Neural cell (in vitro differentiated cells): ENCODE measurements around the gene RFESD. TPM values are rescaled to one million over a fixed set of nuclear protein-coding genes. Genes with fewer than 3 reads are reported as not detected.

Source experiments
- H2AFZ ChIP-seq: fragments of 200-600, 300-800 bp; sonication (generic), shearing (Covaris generic); 2 replicates; pipeline ENCODE4 v1.6.0; 2014; ENCODE audit warnings: low read depth, mild to moderate bottlenecking, antibody characterized with exemption, low read length, moderate library complexity
- H3F3A ChIP-seq: fragments of 200-600 bp; shearing (Covaris generic); 2 replicates; pipeline ENCODE4 v1.6.1; 2016; ENCODE audit warnings: mild to moderate bottlenecking, moderate library complexity, mixed read lengths, antibody characterized with exemption, low read length; ENCODE audit not compliant: insufficient read depth, poor library complexity, severe bottlenecking
- H3K27ac ChIP-seq: fragments of 200-600, 300-800 bp; sonication (generic), shearing (Covaris generic); 2 replicates; pipeline ENCODE4 v1.5.1; 2014; ENCODE audit warnings: mild to moderate bottlenecking, low read length, moderate library complexity
- H3K27me3 ChIP-seq: fragments of 300-800, 200-600 bp; sonication (generic), shearing (Covaris generic); 2 replicates; pipeline ENCODE4 v1.6.0; 2014; ENCODE audit warnings: mild to moderate bottlenecking, low read depth, low read length, moderate library complexity; ENCODE audit not compliant: insufficient read depth
- H3K36me3 ChIP-seq: fragments of 300-800, 200-600 bp; sonication (generic), shearing (Covaris generic); 2 replicates; pipeline ENCODE4 v1.5.1; 2014; ENCODE audit warnings: mild to moderate bottlenecking, antibody characterized with exemption, low read length, moderate library complexity; ENCODE audit not compliant: insufficient read depth
- H3K4me2 ChIP-seq: fragments of 300-800, 200-600 bp; sonication (generic), shearing (Covaris generic); 2 replicates; pipeline ENCODE4 v1.6.0; 2014; ENCODE audit warnings: mild to moderate bottlenecking, low read length
- H3K4me3 ChIP-seq: fragments of 300-800, 200-600 bp; sonication (generic), shearing (Covaris generic); 2 replicates; pipeline ENCODE4 v1.5.1; 2014; ENCODE audit warnings: mild to moderate bottlenecking, low read length, moderate library complexity
- H3K79me2 ChIP-seq: fragments of 200-600 bp; shearing (Covaris generic); replicated peaks from 2 replicates; pipeline ENCODE4 v1.6.0; 2014; ENCODE audit warnings: mild to moderate bottlenecking, low read length, moderate library complexity; ENCODE audit not compliant: insufficient read depth
- H3K9ac ChIP-seq: fragments of 300-800, 200-600 bp; sonication (generic), shearing (Covaris generic); 2 replicates; pipeline ENCODE4 v1.6.1; 2016; ENCODE audit warnings: mild to moderate bottlenecking, low read length, mixed read lengths
- H3K9me2 ChIP-seq: fragments of 200-600 bp; shearing (Covaris generic); 2 replicates; pipeline ENCODE4 v1.6.1; 2016; ENCODE audit warnings: mild to moderate bottlenecking, low read length, mixed read lengths; ENCODE audit not compliant: insufficient read depth
- H3K9me3 ChIP-seq: fragments of 200-600, 300-800 bp; sonication (generic), shearing (Covaris generic); 2 replicates; pipeline ENCODE4 v1.6.1; 2016; ENCODE audit warnings: mild to moderate bottlenecking, mixed run types, low read length, moderate library complexity, mixed read lengths
- H4K20me1 ChIP-seq: fragments of 200-600 bp; shearing (Covaris generic); 2 replicates; pipeline ENCODE4 v1.6.1; 2016; ENCODE audit warnings: mild to moderate bottlenecking, mixed run types; ENCODE audit not compliant: insufficient read depth
- EP300 ChIP-seq: fragments of 450-650 bp; conservative IDR thresholded peaks from 2 replicates; pipeline ENCODE4 v1.6.1; 2014; ENCODE audit warnings: antibody characterized with exemption, mild to moderate bottlenecking, moderate library complexity; ENCODE audit not compliant: poor library complexity, severe bottlenecking
- EZH2 ChIP-seq: fragments of 200-600, 300-800 bp; shearing (Covaris generic), sonication (generic); IDR thresholded peaks from 2 replicates; pipeline ENCODE4 v1.6.1; 2014; ENCODE audit warnings: antibody characterized with exemption, low read length, borderline replicate concordance, mild to moderate bottlenecking; ENCODE audit not compliant: insufficient read depth, poor library complexity, severe bottlenecking
- MXI1 ChIP-seq: fragments of 450-650 bp; conservative IDR thresholded peaks from 2 replicates; pipeline ENCODE4 v1.6.1; 2014; ENCODE audit warnings: antibody characterized with exemption, mild to moderate bottlenecking; ENCODE audit not compliant: poor library complexity, severe bottlenecking
- POLR2AphosphoS5 ChIP-seq: IDR thresholded peaks from 2 replicates; pipeline ENCODE4 v1.6.1; 2012
- RAD21 ChIP-seq: fragments of 450-650 bp; conservative IDR thresholded peaks from 2 replicates; pipeline ENCODE4 v1.6.1; 2014; ENCODE audit warnings: antibody characterized with exemption, mild to moderate bottlenecking, moderate library complexity
- SMC3 ChIP-seq: fragments of 450-650 bp; conservative IDR thresholded peaks from 2 replicates; pipeline ENCODE4 v1.6.1; 2014; ENCODE audit warnings: antibody characterized with exemption, mild to moderate bottlenecking, moderate library complexity; ENCODE audit not compliant: poor library complexity
- TAF1 ChIP-seq: IDR thresholded peaks from 2 replicates; pipeline ENCODE4 v1.6.1; 2012; ENCODE audit warnings: low read depth
- polyA plus RNA-seq: library from polyadenylated mRNA; depleted of rRNA; stranded (reverse); fragments of >200 nt; gene quantifications from 2 replicates; pipeline ENCODE4 v1.2.3, GENCODE V29; 2014
- TF ChIP-seq, protein P1 (sequence below): IDR thresholded peaks from 2 replicates; pipeline ENCODE4 v1.6.1; 2012; ENCODE audit warnings: borderline replicate concordance
- TF ChIP-seq, protein P2 (sequence below): fragments of 450-650 bp; IDR thresholded peaks from 2 replicates; pipeline ENCODE4 v1.5.1; 2014; ENCODE audit warnings: antibody characterized with exemption, mild to moderate bottlenecking, moderate library complexity; ENCODE audit not compliant: poor library complexity, severe bottlenecking

RFESD gene
- polyA plus RNA-seq, 1 donor from 2014 or later, result not detected

DNA sequence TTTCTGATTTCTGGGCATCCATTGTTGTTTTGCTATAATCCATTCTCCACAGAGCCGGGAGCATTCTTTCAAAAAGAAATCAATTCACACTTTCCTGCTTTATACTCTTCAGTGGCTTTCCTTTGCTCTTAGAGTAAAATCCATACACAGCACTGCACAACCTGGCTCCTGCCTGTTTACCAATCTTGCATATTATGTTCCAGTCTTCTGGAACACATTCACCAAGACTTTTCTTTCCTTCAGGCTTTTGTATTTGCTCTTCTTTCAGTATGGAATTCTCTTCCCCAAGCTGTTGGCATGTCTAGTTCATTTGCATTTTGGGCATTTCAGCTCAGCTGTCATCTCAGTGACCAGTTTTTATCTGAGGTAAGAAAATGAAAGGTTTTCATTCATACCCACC is 6.3 kb downstream of the RFESD start (continued):
- TF ChIP-seq, protein P1, sequence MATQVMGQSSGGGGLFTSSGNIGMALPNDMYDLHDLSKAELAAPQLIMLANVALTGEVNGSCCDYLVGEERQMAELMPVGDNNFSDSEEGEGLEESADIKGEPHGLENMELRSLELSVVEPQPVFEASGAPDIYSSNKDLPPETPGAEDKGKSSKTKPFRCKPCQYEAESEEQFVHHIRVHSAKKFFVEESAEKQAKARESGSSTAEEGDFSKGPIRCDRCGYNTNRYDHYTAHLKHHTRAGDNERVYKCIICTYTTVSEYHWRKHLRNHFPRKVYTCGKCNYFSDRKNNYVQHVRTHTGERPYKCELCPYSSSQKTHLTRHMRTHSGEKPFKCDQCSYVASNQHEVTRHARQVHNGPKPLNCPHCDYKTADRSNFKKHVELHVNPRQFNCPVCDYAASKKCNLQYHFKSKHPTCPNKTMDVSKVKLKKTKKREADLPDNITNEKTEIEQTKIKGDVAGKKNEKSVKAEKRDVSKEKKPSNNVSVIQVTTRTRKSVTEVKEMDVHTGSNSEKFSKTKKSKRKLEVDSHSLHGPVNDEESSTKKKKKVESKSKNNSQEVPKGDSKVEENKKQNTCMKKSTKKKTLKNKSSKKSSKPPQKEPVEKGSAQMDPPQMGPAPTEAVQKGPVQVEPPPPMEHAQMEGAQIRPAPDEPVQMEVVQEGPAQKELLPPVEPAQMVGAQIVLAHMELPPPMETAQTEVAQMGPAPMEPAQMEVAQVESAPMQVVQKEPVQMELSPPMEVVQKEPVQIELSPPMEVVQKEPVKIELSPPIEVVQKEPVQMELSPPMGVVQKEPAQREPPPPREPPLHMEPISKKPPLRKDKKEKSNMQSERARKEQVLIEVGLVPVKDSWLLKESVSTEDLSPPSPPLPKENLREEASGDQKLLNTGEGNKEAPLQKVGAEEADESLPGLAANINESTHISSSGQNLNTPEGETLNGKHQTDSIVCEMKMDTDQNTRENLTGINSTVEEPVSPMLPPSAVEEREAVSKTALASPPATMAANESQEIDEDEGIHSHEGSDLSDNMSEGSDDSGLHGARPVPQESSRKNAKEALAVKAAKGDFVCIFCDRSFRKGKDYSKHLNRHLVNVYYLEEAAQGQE, result no peak
- TF ChIP-seq RAD21, result no peak

DNA sequence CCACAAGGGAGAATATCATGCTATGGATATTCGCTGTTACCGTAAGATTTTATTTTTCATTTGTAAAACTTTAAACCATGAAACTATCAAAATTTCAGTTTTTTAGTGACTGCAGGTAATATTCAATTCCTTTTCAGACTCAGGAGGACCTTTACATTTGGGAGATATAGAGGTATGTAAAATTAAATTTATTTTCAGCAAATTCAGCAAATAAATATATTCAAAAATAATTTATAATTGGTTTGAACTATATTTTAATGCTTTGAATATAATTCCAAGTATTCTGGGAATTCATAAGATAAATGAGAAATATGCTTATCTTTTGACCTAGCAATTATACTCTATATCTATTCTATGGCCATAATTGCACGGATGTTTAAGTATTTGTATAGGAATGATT is 7.6 kb downstream of the RFESD start:
- Histone ChIP-seq H3K9me3 (no peaks in the 10 kb centered on the region), H3K9ac (no peak overlapping the region), H3K4me3 (no peak overlapping the region), H4K20me1 (no peaks in the 10 kb centered on the region), H3K4me2 (no peak overlapping the region), H3K27me3 (no peaks in the 10 kb centered on the region), H3K27ac (no peak overlapping the region), H3F3A (no peaks in the 10 kb centered on the region), H2AFZ (no peak overlapping the region), H3K9me2 (no peaks in the 10 kb centered on the region), H3K36me3 (no peaks in the 10 kb centered on the region), H3K79me2 (no peaks in the 10 kb centered on the region)
- TF ChIP-seq POLR2AphosphoS5 (no peak), EP300 (no peak), RAD21 (no peak), MXI1 (no peak), SMC3 (no peak), EZH2 (no peak), TAF1 (no peak)
- TF ChIP-seq, protein P2, sequence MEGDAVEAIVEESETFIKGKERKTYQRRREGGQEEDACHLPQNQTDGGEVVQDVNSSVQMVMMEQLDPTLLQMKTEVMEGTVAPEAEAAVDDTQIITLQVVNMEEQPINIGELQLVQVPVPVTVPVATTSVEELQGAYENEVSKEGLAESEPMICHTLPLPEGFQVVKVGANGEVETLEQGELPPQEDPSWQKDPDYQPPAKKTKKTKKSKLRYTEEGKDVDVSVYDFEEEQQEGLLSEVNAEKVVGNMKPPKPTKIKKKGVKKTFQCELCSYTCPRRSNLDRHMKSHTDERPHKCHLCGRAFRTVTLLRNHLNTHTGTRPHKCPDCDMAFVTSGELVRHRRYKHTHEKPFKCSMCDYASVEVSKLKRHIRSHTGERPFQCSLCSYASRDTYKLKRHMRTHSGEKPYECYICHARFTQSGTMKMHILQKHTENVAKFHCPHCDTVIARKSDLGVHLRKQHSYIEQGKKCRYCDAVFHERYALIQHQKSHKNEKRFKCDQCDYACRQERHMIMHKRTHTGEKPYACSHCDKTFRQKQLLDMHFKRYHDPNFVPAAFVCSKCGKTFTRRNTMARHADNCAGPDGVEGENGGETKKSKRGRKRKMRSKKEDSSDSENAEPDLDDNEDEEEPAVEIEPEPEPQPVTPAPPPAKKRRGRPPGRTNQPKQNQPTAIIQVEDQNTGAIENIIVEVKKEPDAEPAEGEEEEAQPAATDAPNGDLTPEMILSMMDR, result no peak
- TF ChIP-seq, protein P1, result no peak
